H1 (cell line): Measurements from ENCODE around the gene C2CD4D. TPM values are rescaled to one million over a fixed set of nuclear protein-coding genes. Genes with fewer than 3 reads are reported as not detected.

Source experiments
- CTCF ChIA-PET: fragments of 300-600 bp; sonication (Branson Sonifier 250); formaldehyde crosslinking; loops from one replicate; lab custom pipeline; 2021; ENCODE audit not compliant: partially characterized antibody; lab: Charles Lee
- POLR2A ChIA-PET: fragments of 300-600 bp; sonication (Branson Sonifier 250); formaldehyde crosslinking; loops from one replicate; lab custom pipeline; 2021; ENCODE audit warnings: inconsistent platforms; ENCODE audit not compliant: partially characterized antibody; lab: Charles Lee
- DNase-seq, 2 experiments: peaks; one replicate each; pipeline versions ENCODE4 v3.0.0 to v3.0.0-alpha.2; 2010 to 2022; ENCODE audit warnings: low spot score in 2 of 2, low read depth in 1 of 2, mixed read lengths in 1 of 2
- FAIRE-seq: peaks from 2 replicates; lab custom pipeline; 2011; peaks lifted over from hg19 to GRCh38; lab: Jason Lieb, UNC
- H2AFZ ChIP-seq: 2 replicates; pipeline ENCODE4 v1.8.1; 2012; ENCODE audit warnings: low read length, inconsistent platforms
- H2AK5ac ChIP-seq: 2 replicates; pipeline ENCODE4 v1.6.1; 2013; ENCODE audit warnings: low read depth, low read length
- H2BK120ac ChIP-seq: replicated peaks from 2 replicates; pipeline ENCODE3; 2013; ENCODE audit warnings: low read depth, low read length, inconsistent platforms
- H2BK12ac ChIP-seq: 2 replicates; pipeline ENCODE4 v1.6.1; 2013; ENCODE audit warnings: low read depth, low read length
- H2BK15ac ChIP-seq: 2 replicates; pipeline ENCODE4 v1.6.1; 2013; ENCODE audit warnings: low read length
- H2BK20ac ChIP-seq: 2 replicates; pipeline ENCODE4 v1.6.1; 2013; ENCODE audit warnings: low read length
- H2BK5ac ChIP-seq: 2 replicates; pipeline ENCODE4 v1.6.1; 2013; ENCODE audit warnings: low read depth, low read length
- H3K14ac ChIP-seq: 2 replicates; pipeline ENCODE4 v1.6.1; 2013; ENCODE audit warnings: inconsistent platforms; ENCODE audit not compliant: insufficient read length
- H3K18ac ChIP-seq: 2 replicates; pipeline ENCODE4 v1.6.1; 2013; ENCODE audit warnings: low read length; ENCODE audit errors: extremely low read depth
- H3K23ac ChIP-seq: 2 replicates; pipeline ENCODE4 v1.6.1; 2013; ENCODE audit warnings: inconsistent platforms; ENCODE audit not compliant: insufficient read length
- H3K23me2 ChIP-seq: 2 replicates; pipeline ENCODE4 v1.6.1; 2013; ENCODE audit warnings: low read depth, low read length
- H3K27ac ChIP-seq: 2 replicates; pipeline ENCODE4 v1.6.1; 2011; ENCODE audit warnings: low read depth, low read length, inconsistent platforms
- H3K27me3 ChIP-seq, 4 experiments: replicated peaks in 1 of 4; 1 replicate in 1 of 4; 2 replicates in 3 of 4; pipeline versions ENCODE4 v1.6.1 to v1.8.1; 2011 to 2013; ENCODE audit warnings: low read length in 3 of 4, mild to moderate bottlenecking in 3 of 4, inconsistent platforms in 2 of 4, mixed read lengths in 2 of 4, moderate library complexity in 1 of 4; ENCODE audit not compliant: control insufficient read depth in 3 of 4, insufficient read depth in 3 of 4; ENCODE audit errors: extremely low read depth in 1 of 4
- H3K36me3 ChIP-seq, 4 experiments: 2 replicates each; pipeline versions ENCODE4 v1.6.1 to v1.8.1; 2011 to 2013; ENCODE audit warnings: mild to moderate bottlenecking in 4 of 4, low read length in 3 of 4, moderate library complexity in 2 of 4, control low read depth in 1 of 4, inconsistent platforms in 1 of 4; ENCODE audit not compliant: insufficient read depth in 4 of 4, control insufficient read depth in 2 of 4
- H3K4ac ChIP-seq: replicated peaks from 2 replicates; pipeline ENCODE3; 2013; ENCODE audit warnings: low read length, low read depth, mixed read lengths, inconsistent platforms; ENCODE audit not compliant: insufficient read length
- H3K4me1 ChIP-seq, 4 experiments: replicated peaks in 1 of 4; 1 replicate in 1 of 4; 2 replicates in 3 of 4; pipeline versions ENCODE4 v1.6.1 to v1.8.1; 2011 to 2013; ENCODE audit warnings: low read length in 3 of 4, inconsistent platforms in 2 of 4, mixed read lengths in 1 of 4; ENCODE audit not compliant: insufficient read depth in 4 of 4, control insufficient read depth in 3 of 4
- H3K4me2 ChIP-seq, 2 experiments: 2 replicates each; pipeline versions ENCODE4 v1.6.1 to v1.8.1; 2011 to 2013; ENCODE audit warnings: low read depth in 2 of 2, low read length in 2 of 2, control low read depth in 1 of 2, inconsistent platforms in 1 of 2, mild to moderate bottlenecking in 1 of 2; ENCODE audit not compliant: insufficient read depth in 1 of 2
- H3K4me3 ChIP-seq, 4 experiments: fragments of 200-600, 300-600 bp in 1 of 4; sonication (generic), shearing (Covaris generic), sonication (Bioruptor Twin) in 1 of 4; 2 replicates each; pipeline versions ENCODE4 v1.5.1 to v1.8.1; 2011 to 2016; ENCODE audit warnings: low read length in 4 of 4, low read depth in 3 of 4, control low read depth in 2 of 4, inconsistent platforms in 2 of 4, mild to moderate bottlenecking in 2 of 4, mixed read lengths in 1 of 4, moderate library complexity in 1 of 4; ENCODE audit not compliant: insufficient read depth in 2 of 4; ENCODE audit errors: extremely low read depth in 1 of 4
- H3K56ac ChIP-seq: replicated peaks from 2 replicates; pipeline ENCODE3; 2013; ENCODE audit warnings: low read depth, mild to moderate bottlenecking, mixed read lengths, low read length, inconsistent platforms; ENCODE audit not compliant: insufficient read length
- H3K79me1 ChIP-seq: 2 replicates; pipeline ENCODE4 v1.6.1; 2013; ENCODE audit warnings: low read depth, low read length, control low read depth
- H3K79me2 ChIP-seq, 2 experiments: 2 replicates each; pipeline versions ENCODE4 v1.6.1 to v1.8.1; 2012 to 2013; ENCODE audit warnings: low read length in 2 of 2, mild to moderate bottlenecking in 2 of 2, inconsistent platforms in 1 of 2; ENCODE audit not compliant: insufficient read depth in 2 of 2, control insufficient read depth in 1 of 2
- H3K9ac ChIP-seq, 4 experiments: replicated peaks in 1 of 4; 1 replicate in 1 of 4; 2 replicates in 3 of 4; pipeline versions ENCODE4 v1.6.1 to v1.8.1; 2011 to 2013; ENCODE audit warnings: low read depth in 3 of 4, low read length in 3 of 4, control low read depth in 2 of 4, mild to moderate bottlenecking in 2 of 4, moderate library complexity in 2 of 4, inconsistent platforms in 1 of 4; ENCODE audit errors: extremely low read depth in 1 of 4
- H3K9me3 ChIP-seq, 2 experiments: 2 replicates each; pipeline versions ENCODE4 v1.6.1 to v1.8.1; 2012 to 2013; ENCODE audit warnings: mild to moderate bottlenecking in 2 of 2, moderate library complexity in 2 of 2, control low read depth in 1 of 2, inconsistent platforms in 1 of 2, low read depth in 1 of 2, low read length in 1 of 2, mixed read lengths in 1 of 2; ENCODE audit not compliant: insufficient read depth in 2 of 2
- H4K20me1 ChIP-seq, 2 experiments: replicated peaks in 1 of 2; 2 replicates each; pipeline versions ENCODE3 to v1.8.1; 2011 to 2013; ENCODE audit warnings: inconsistent platforms in 2 of 2, low read length in 2 of 2, mild to moderate bottlenecking in 1 of 2; ENCODE audit not compliant: insufficient read depth in 2 of 2, control insufficient read depth in 1 of 2
- H4K5ac ChIP-seq: 2 replicates; pipeline ENCODE4 v1.6.1; 2013; ENCODE audit warnings: low read length, low read depth, mixed read lengths, inconsistent platforms; ENCODE audit not compliant: insufficient read length
- H4K8ac ChIP-seq: 2 replicates; pipeline ENCODE4 v1.8.0; 2013; ENCODE audit warnings: mild to moderate bottlenecking, moderate library complexity, low read length, inconsistent platforms; ENCODE audit not compliant: insufficient read depth; ENCODE audit errors: extremely low read depth
- H4K91ac ChIP-seq: replicated peaks from 2 replicates; pipeline ENCODE3; 2013; ENCODE audit warnings: low read length, mixed read lengths, inconsistent platforms; ENCODE audit not compliant: insufficient read length
- CBX5 ChIP-seq: fragments of 300-800, 300-1000 bp; sonication (generic); IDR thresholded peaks from 2 replicates; pipeline ENCODE4 v1.7.1; 2016; ENCODE audit warnings: antibody characterized with exemption, low read length, low read depth
- CBX8 ChIP-seq: fragments of 300-800, 300-1000 bp; sonication (generic); IDR thresholded peaks from 2 replicates; pipeline ENCODE4 v1.7.1; 2016; ENCODE audit warnings: low read depth, low read length, borderline replicate concordance
- EZH2 ChIP-seq: fragments of 200-600 bp; sonication (generic); IDR thresholded peaks from 2 replicates; pipeline ENCODE4 v1.7.1; 2012; ENCODE audit warnings: low read depth, mild to moderate bottlenecking, moderate library complexity, low read length, inconsistent platforms; ENCODE audit not compliant: severe bottlenecking
- JUN ChIP-seq: IDR thresholded peaks from 2 replicates; pipeline ENCODE4 v1.6.1; 2011; ENCODE audit warnings: low read depth, mild to moderate bottlenecking, improper control_type of control experiment, low read length
- KDM1A ChIP-seq: fragments of 200-600, 300-600 bp; sonication (generic); IDR thresholded peaks from 2 replicates; pipeline ENCODE4 v1.7.1; 2016; ENCODE audit warnings: mild to moderate bottlenecking, low read length, borderline replicate concordance
- POU5F1 ChIP-seq: IDR thresholded peaks from 2 replicates; pipeline ENCODE4 v1.6.1; 2011; ENCODE audit warnings: low read depth, mild to moderate bottlenecking, low read length, moderate library complexity
- RFX5 ChIP-seq: IDR thresholded peaks from 2 replicates; pipeline ENCODE4 v1.6.1; 2011; ENCODE audit warnings: low read depth, low read length, improper control_type of control experiment, borderline replicate concordance
- SP4 ChIP-seq: IDR thresholded peaks from 2 replicates; pipeline ENCODE4 v1.6.1; 2012; ENCODE audit warnings: low read length, inconsistent platforms
- SUZ12 ChIP-seq: fragments of 200-600 bp; sonication (generic); IDR thresholded peaks from 2 replicates; pipeline ENCODE4 v1.6.1; 2012; ENCODE audit warnings: mild to moderate bottlenecking, inconsistent platforms, low read length, moderate library complexity, mixed read lengths
- TAF1 ChIP-seq: IDR thresholded peaks from 2 replicates; pipeline ENCODE4 v1.6.1; 2011; ENCODE audit warnings: mild to moderate bottlenecking, low read depth, low read length
- TAF7 ChIP-seq: optimal IDR thresholded peaks from 2 replicates; pipeline ENCODE3; 2011; ENCODE audit warnings: low read depth, mild to moderate bottlenecking, inconsistent platforms, low read length, moderate library complexity, borderline replicate concordance
- TEAD4 ChIP-seq: IDR thresholded peaks from 2 replicates; pipeline ENCODE4 v1.6.1; 2012; ENCODE audit warnings: low read depth, low read length, inconsistent platforms, mixed read lengths
- YY1 ChIP-seq: IDR thresholded peaks from 2 replicates; pipeline ENCODE4 v1.6.1; 2011; ENCODE audit warnings: low read depth, mild to moderate bottlenecking, low read length
- ZNF274 ChIP-seq: IDR thresholded peaks from 2 replicates; pipeline ENCODE4 v1.7.0; 2012; ENCODE audit warnings: low read length, borderline replicate concordance; ENCODE audit errors: extremely low read depth
- WGBS, 2 experiments: shearing (Covaris generic) in 1 of 2; methylation state at CpG; one replicate each; pipeline versions ENCODE4 v1.1.6 to v1.1.7; 2013 to 2015; ENCODE audit warnings: low lambda C conversion rate in 2 of 2, mixed read lengths in 2 of 2, inconsistent platforms in 1 of 2, low coverage in 1 of 2, missing lambda C conversion rate in 1 of 2; ENCODE audit not compliant: insufficient replicate concordance in 2 of 2, insufficient coverage in 1 of 2, insufficient read length in 1 of 2; ENCODE audit errors: extremely low coverage in 1 of 2, missing lambda C conversion rate in 1 of 2; 5-methylcytosine and 5-hydroxymethylcytosine counted together
- polyA plus RNA-seq, 7 experiments: library from polyadenylated mRNA; depleted of rRNA in 3 of 7; stranded (reverse) in 5 of 7; unstranded in 2 of 7; fragments of >200 nt in 5 of 7; fragments of 200-250 nt in 2 of 7; gene quantifications; 1 replicate in 5 of 7; 2 replicates in 1 of 7; 4 replicates in 1 of 7; pipeline versions ENCODE4 v1.2.1 to v1.2.3, GENCODE V29; 2011 to 2013; ENCODE audit warnings: missing spikeins in 2 of 7, mixed read lengths in 2 of 7
- total RNA-seq: library from RNA; stranded (reverse); fragmentation: NEBNext Ultra II Directional; extraction: Animal tissue kit (Norgen Biotek cat#: 25700); gene quantifications from 2 replicates; pipeline ENCODE4 v1.2.1, GENCODE V29; 2021

Gene C2CD4D
- total and polyA plus RNA-seq, 2 of the 8 experiments (the other 6 are each of a cell fraction or from before 2014, with no cell fraction given): 0.41 to 0.71 TPM

GRCh38 chr1:151833172-151833900 lies 6.3 kb downstream of the C2CD4D start:
- H3K4me2 ChIP-seq: no peak overlapping the region
- no peak overlapping the region for H2AFZ ChIP-seq
- H3K23me2 ChIP-seq: peaks cover 10% of the 10 kb centered on the region; the same call in 1 of the 2 replicates
- H3K4ac ChIP-seq: no peak overlapping the region
- no peak overlapping the region for H3K4me3 ChIP-seq
- no peak overlapping the region for H4K8ac ChIP-seq
- no peak overlapping the region for H2BK120ac ChIP-seq
- no peak overlapping the region for H3K56ac ChIP-seq
- no peak overlapping the region for H2BK15ac ChIP-seq
- H4K91ac ChIP-seq: no peak overlapping the region
- no peak overlapping the region for H3K9ac ChIP-seq
- H4K5ac ChIP-seq: no peak overlapping the region
- peaks cover 10 to 17% (median 16%) of the 10 kb centered on the region in 4 experiments for H3K27me3 ChIP-seq
- H2BK20ac ChIP-seq: no peak overlapping the region
- H3K79me2 ChIP-seq: no peaks in the 10 kb centered on the region
- POLR2A ChIA-PET: no interaction called here
- no peaks in the 10 kb centered on the region for H3K36me3 ChIP-seq
- 91% methylated on average over 4 of the region's 8 CpGs; no CpG with 5 or more reads in 1 of the 2 experiments for WGBS, 2 experiments
- CTCF ChIA-PET: interaction anchor here (0.7 to 2.0 kb wide), 11 partner anchors 25 to 298 kb away, joined by 3 to 8 read pairs (median 4); partner anchors contain the start of genes MRPL9 and RIIAD1
- no peak overlapping the region for H2BK5ac ChIP-seq
- H3K4me1 ChIP-seq: peaks cover 12 to 29% (median 21%) of the 10 kb centered on the region in 4 experiments
- no peak overlapping the region for H2BK12ac ChIP-seq
- no peak overlapping the region for H3K18ac ChIP-seq
- no peaks in the 10 kb centered on the region for H3K9me3 ChIP-seq
- H3K14ac ChIP-seq: no peak overlapping the region
- no peak overlapping the region; the same call in 1 of the 2 replicates for H3K27ac ChIP-seq
- no peaks in the 10 kb centered on the region for H3K79me1 ChIP-seq
- DNase-seq: no peak
- no peak overlapping the region for H3K23ac ChIP-seq
- FAIRE-seq: no peak
- no peaks in the 10 kb centered on the region for H4K20me1 ChIP-seq
- no peak overlapping the region for H2AK5ac ChIP-seq
- no peak for TF ChIP-seq SUZ12
- no peak for TF ChIP-seq ZNF274
- TF ChIP-seq CBX5: no peak
- no peak for TF ChIP-seq CBX8
- no peak for TF ChIP-seq TAF7
- no peak for TF ChIP-seq YY1
- no peak for TF ChIP-seq EZH2
- TF ChIP-seq SP4: no peak
- TF ChIP-seq KDM1A: no peak
- TF ChIP-seq RFX5: no peak
- no peak for TF ChIP-seq POU5F1
- no peak for TF ChIP-seq JUN
- TF ChIP-seq TEAD4: no peak
- no peak for TF ChIP-seq TAF1
